ENCODE measurements around the gene ICAM2. TPM values are rescaled to one million over a fixed set of nuclear protein-coding genes. Genes with fewer than 3 reads are reported as not detected.

Gene ICAM2
- total RNA-seq, 1 donor: 6.5 TPM

- H2AFZ ChIP-seq (ENCODE audit: low read length): no peak overlapping the region
- H3K36me3 ChIP-seq (ENCODE audit: insufficient read depth, low read length): peaks cover 7% of the 10 kb centered on the region
- DNase-seq (ENCODE audit: insufficient read length, low spot score, missing footprints): no peak
- no peaks in the 10 kb centered on the region for H3K27me3 ChIP-seq (ENCODE audit: insufficient read depth, low read length)
- H3K4me3 ChIP-seq (ENCODE audit: insufficient read depth, low read length): no peak overlapping the region
- H3K9me3 ChIP-seq (ENCODE audit: low read depth, low read length): no peaks in the 10 kb centered on the region
- TF ChIP-seq, protein P1, sequence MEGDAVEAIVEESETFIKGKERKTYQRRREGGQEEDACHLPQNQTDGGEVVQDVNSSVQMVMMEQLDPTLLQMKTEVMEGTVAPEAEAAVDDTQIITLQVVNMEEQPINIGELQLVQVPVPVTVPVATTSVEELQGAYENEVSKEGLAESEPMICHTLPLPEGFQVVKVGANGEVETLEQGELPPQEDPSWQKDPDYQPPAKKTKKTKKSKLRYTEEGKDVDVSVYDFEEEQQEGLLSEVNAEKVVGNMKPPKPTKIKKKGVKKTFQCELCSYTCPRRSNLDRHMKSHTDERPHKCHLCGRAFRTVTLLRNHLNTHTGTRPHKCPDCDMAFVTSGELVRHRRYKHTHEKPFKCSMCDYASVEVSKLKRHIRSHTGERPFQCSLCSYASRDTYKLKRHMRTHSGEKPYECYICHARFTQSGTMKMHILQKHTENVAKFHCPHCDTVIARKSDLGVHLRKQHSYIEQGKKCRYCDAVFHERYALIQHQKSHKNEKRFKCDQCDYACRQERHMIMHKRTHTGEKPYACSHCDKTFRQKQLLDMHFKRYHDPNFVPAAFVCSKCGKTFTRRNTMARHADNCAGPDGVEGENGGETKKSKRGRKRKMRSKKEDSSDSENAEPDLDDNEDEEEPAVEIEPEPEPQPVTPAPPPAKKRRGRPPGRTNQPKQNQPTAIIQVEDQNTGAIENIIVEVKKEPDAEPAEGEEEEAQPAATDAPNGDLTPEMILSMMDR (IDR thresholded peaks at IDR 0.05; ENCODE audit: extremely low read depth, low read depth, low read length): no peak
- H3K4me1 ChIP-seq (ENCODE audit: insufficient read depth, low read length): no peaks in the 10 kb centered on the region
- no peaks in the 10 kb centered on the region for H4K20me1 ChIP-seq (ENCODE audit: insufficient read depth, low read length)
- H3K79me2 ChIP-seq (ENCODE audit: insufficient read depth, low read length): no peaks in the 10 kb centered on the region
- no peak overlapping the region for H3K27ac ChIP-seq (ENCODE audit: low read depth, low read length)
- no peak overlapping the region for H3K4me2 ChIP-seq (ENCODE audit: insufficient read depth, low read length)
Measured at GRCh38 chr17:64037180-64037579, 16.7 kb upstream of the ICAM2 start.

- Histone ChIP-seq H3K27ac (ENCODE audit: low read depth, low read length) (no peak overlapping the region), H3K36me3 (ENCODE audit: insufficient read depth, low read length) (peaks cover 7% of the 10 kb centered on the region), H3K4me2 (ENCODE audit: insufficient read depth, low read length) (no peak overlapping the region), H4K20me1 (ENCODE audit: insufficient read depth, low read length) (no peaks in the 10 kb centered on the region), H3K9me3 (ENCODE audit: low read depth, low read length) (no peaks in the 10 kb centered on the region), H3K4me3 (ENCODE audit: insufficient read depth, low read length) (no peak overlapping the region), H3K27me3 (ENCODE audit: insufficient read depth, low read length) (no peaks in the 10 kb centered on the region), H3K79me2 (ENCODE audit: insufficient read depth, low read length) (no peaks in the 10 kb centered on the region), H3K4me1 (ENCODE audit: insufficient read depth, low read length) (no peaks in the 10 kb centered on the region), H2AFZ (ENCODE audit: low read length) (no peak overlapping the region)
- TF ChIP-seq, protein P1 (IDR thresholded peaks at IDR 0.05; ENCODE audit: extremely low read depth, low read depth, low read length): peak; percentile 23
- no peak for DNase-seq (ENCODE audit: insufficient read length, low spot score, missing footprints)
Measured at GRCh38 chr17:64036198-64036922, 15.9 kb upstream of the ICAM2 start.

DNA sequence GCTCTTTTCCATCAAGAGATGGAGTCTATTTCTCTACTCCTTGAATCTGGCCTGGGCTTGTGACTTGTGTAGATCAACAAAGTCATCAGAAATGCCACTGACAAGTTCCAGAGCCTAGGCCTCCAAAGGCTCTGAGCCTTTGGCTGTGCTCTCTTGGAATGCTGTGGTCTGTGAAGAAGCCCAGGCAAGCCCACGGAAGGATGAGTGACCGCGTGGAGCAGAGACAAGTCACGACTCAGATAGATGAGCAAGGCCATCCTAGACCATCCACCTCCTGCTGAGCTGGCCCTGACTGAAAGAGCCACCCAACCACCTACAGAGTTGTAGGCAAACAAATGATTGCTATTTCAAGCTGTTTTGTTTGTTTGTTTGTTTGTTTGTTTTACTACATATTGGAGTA is 11.6 kb upstream of the ICAM2 start:
- no peak overlapping the region for H2AFZ ChIP-seq (ENCODE audit: low read length)
- TF ChIP-seq, protein P1 (IDR thresholded peaks at IDR 0.05; ENCODE audit: extremely low read depth, low read depth, low read length): no peak
- H3K9me3 ChIP-seq (ENCODE audit: low read depth, low read length): no peaks in the 10 kb centered on the region
- no peaks in the 10 kb centered on the region for H4K20me1 ChIP-seq (ENCODE audit: insufficient read depth, low read length)
- H3K27me3 ChIP-seq (ENCODE audit: insufficient read depth, low read length): no peaks in the 10 kb centered on the region
- H3K4me3 ChIP-seq (ENCODE audit: insufficient read depth, low read length): no peak overlapping the region
- H3K36me3 ChIP-seq (ENCODE audit: insufficient read depth, low read length): no peaks in the 10 kb centered on the region
- DNase-seq (ENCODE audit: insufficient read length, low spot score, missing footprints): no peak
- no peak overlapping the region for H3K4me2 ChIP-seq (ENCODE audit: insufficient read depth, low read length)
- H3K79me2 ChIP-seq (ENCODE audit: insufficient read depth, low read length): no peaks in the 10 kb centered on the region
- H3K4me1 ChIP-seq (ENCODE audit: insufficient read depth, low read length): no peaks in the 10 kb centered on the region
- H3K27ac ChIP-seq (ENCODE audit: low read depth, low read length): no peak overlapping the region

DNA sequence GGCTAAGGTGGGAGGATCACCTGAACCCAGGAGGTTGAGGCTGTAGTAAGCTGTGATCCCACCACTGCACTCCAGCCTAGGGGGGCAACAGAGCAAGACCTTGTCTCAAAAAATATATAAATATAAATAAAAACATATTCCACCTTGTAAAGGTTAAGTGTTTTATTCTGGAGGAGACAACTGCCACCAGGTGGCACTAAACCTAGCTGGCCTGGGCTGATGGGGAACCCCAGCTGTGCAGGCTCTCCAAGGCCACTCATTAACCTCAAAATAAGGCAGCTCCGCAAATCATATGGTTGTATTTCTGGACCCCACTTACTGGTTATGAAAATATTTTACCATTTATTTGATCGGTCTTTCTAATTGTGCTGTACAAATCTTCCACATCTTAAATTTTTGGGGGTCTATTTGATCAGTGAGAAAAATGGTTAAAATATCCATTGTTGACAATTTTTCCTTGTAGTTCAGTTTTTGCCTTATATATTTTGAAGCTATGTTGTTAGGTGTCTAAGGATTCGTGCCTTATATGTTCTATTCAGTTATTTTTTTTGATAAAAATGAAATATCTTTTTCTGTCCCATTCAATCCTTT is 8.5 kb upstream of the ICAM2 start:
- H3K4me2 ChIP-seq (ENCODE audit: insufficient read depth, low read length): no peak overlapping the region
- TF ChIP-seq, protein P1 (IDR thresholded peaks at IDR 0.05; ENCODE audit: extremely low read depth, low read depth, low read length): peak; percentile 79

More for the DNA sequence above, 8.5 kb upstream of the ICAM2 start:
- Histone ChIP-seq H3K4me3 (ENCODE audit: insufficient read depth, low read length) (no peak overlapping the region), H3K36me3 (ENCODE audit: insufficient read depth, low read length) (no peaks in the 10 kb centered on the region), H3K79me2 (ENCODE audit: insufficient read depth, low read length) (no peaks in the 10 kb centered on the region), H4K20me1 (ENCODE audit: insufficient read depth, low read length) (no peaks in the 10 kb centered on the region), H3K4me1 (ENCODE audit: insufficient read depth, low read length) (peaks cover 7% of the 10 kb centered on the region), H2AFZ (ENCODE audit: low read length) (no peak overlapping the region), H3K27ac (ENCODE audit: low read depth, low read length) (no peak overlapping the region), H3K9me3 (ENCODE audit: low read depth, low read length) (no peaks in the 10 kb centered on the region), H3K27me3 (ENCODE audit: insufficient read depth, low read length) (no peaks in the 10 kb centered on the region)
- peak; percentile 69 for DNase-seq (ENCODE audit: insufficient read length, low spot score, missing footprints)

Measured in osteoblast (primary cell).